ENCODE data around the gene CPT1C. TPM values are rescaled to one million over a fixed set of nuclear protein-coding genes. Genes with fewer than 3 reads are reported as not detected.

CPT1C gene
- total and polyA plus RNA-seq, 2 donors (not counting 3 experiments of a cell fraction or from before 2014, with no cell fraction given) = 45.7 to 80.8 TPM

DNA sequence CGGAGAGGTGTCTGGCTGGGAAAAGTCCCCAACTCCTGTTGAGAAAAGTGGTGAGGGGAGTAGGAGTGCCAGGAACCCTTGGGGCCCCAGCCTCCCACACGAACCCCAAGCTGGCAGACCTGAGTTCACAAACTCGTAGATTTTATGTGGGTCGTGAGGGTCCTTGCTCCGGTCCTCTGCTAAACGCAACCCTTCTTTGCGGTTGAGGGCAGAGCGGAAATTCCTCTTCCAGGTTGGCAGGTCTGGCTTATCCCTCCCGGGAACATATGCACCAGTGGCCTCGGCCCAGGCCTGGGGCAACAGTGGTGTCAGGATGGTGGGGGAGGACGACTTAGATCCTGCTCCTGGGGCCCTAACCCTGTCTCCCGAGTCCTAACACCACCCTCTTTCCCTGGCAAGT lies 27.7 kb upstream of the CPT1C start:
- no peak overlapping the region for H2AFZ ChIP-seq (ENCODE audit: low read depth, low read length)
- POLR2A ChIA-PET = no interaction called here
- peaks cover 7 to 40% of the 10 kb centered on the region in 2 experiments for H3K36me3 ChIP-seq (ENCODE audit: control insufficient read depth in 2 of 2, extremely low read depth in 1 of 2, insufficient read depth in 2 of 2, low read length in 2 of 2)
- no peak overlapping the region for H3K4me3 ChIP-seq (replicated peaks in 1 of 3; ENCODE audit: insufficient read depth in 1 of 3, low read depth in 1 of 3, low read length in 3 of 3)
- DNase-seq (ENCODE audit: low read depth, low spot score) = no peak
- no peaks in the 10 kb centered on the region for H4K20me1 ChIP-seq (replicated peaks; ENCODE audit: control insufficient read depth, extremely low read depth, insufficient read depth, low read length)
- no peak overlapping the region for H3K27ac ChIP-seq (ENCODE audit: insufficient read depth, low read depth, low read length)
- no peak for FAIRE-seq
- no peaks in the 10 kb centered on the region for H3K9me3 ChIP-seq (replicated peaks; ENCODE audit: control insufficient read depth, insufficient read depth, low read length)
- TF ChIP-seq FOS (IDR thresholded peaks at IDR 0.05; ENCODE audit: borderline replicate concordance, insufficient read depth, low read length) (no peak), GATA2 (IDR thresholded peaks at IDR 0.05; ENCODE audit: insufficient read depth, insufficient read length, low read depth, low read length) (no peak), EZH2 (IDR thresholded peaks at IDR 0.05; ENCODE audit: borderline replicate concordance, low read depth, low read length, severe bottlenecking) (no peak), JUN (IDR thresholded peaks at IDR 0.05; ENCODE audit: borderline replicate concordance, insufficient read depth, insufficient read length, low read depth) (no peak), MYC (IDR thresholded peaks at IDR 0.05; ENCODE audit: low read depth, low read length) (no peak), POLR2AphosphoS5 (IDR thresholded peaks at IDR 0.05; ENCODE audit: insufficient read depth, low read depth, low read length) (no peak), POLR2A (IDR thresholded peaks at IDR 0.05; ENCODE audit: low read depth, low read length) (no peak)
- TF ChIP-seq, protein P1, sequence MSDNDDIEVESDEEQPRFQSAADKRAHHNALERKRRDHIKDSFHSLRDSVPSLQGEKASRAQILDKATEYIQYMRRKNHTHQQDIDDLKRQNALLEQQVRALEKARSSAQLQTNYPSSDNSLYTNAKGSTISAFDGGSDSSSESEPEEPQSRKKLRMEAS (IDR thresholded peaks at IDR 0.05; ENCODE audit: insufficient read depth, insufficient read length) = no peak
- TF ChIP-seq, protein P2, sequence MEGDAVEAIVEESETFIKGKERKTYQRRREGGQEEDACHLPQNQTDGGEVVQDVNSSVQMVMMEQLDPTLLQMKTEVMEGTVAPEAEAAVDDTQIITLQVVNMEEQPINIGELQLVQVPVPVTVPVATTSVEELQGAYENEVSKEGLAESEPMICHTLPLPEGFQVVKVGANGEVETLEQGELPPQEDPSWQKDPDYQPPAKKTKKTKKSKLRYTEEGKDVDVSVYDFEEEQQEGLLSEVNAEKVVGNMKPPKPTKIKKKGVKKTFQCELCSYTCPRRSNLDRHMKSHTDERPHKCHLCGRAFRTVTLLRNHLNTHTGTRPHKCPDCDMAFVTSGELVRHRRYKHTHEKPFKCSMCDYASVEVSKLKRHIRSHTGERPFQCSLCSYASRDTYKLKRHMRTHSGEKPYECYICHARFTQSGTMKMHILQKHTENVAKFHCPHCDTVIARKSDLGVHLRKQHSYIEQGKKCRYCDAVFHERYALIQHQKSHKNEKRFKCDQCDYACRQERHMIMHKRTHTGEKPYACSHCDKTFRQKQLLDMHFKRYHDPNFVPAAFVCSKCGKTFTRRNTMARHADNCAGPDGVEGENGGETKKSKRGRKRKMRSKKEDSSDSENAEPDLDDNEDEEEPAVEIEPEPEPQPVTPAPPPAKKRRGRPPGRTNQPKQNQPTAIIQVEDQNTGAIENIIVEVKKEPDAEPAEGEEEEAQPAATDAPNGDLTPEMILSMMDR (IDR thresholded peaks at IDR 0.05; ENCODE audit: extremely low read depth in 1 of 2, insufficient read depth in 1 of 2, low read depth in 1 of 2, low read length in 2 of 2) = no peak
- no peaks in the 10 kb centered on the region for H3K27me3 ChIP-seq (ENCODE audit: control insufficient read depth in 2 of 2, insufficient read depth in 2 of 2, low read length in 2 of 2)
- intact Hi-C loops (cut with micrococcal nuclease) = no loop called here
- H3K4me1 ChIP-seq (ENCODE audit: control insufficient read depth, extremely low read depth, insufficient read depth, low read length) = peaks cover 8% of the 10 kb centered on the region
- CTCF ChIA-PET = no interaction called here
- no peaks in the 10 kb centered on the region for H3K9me1 ChIP-seq (replicated peaks; ENCODE audit: control insufficient read depth, extremely low read depth, insufficient read depth, low read length)
- dilution Hi-C loops (cut with MboI; ENCODE audit: extremely low pct_ligation_motif_present, low sequenced_read_pairs) = no loop called here
- no peak overlapping the region for H3K4me2 ChIP-seq (ENCODE audit: insufficient read depth, low read length)
- BruUV-seq (replicated peaks) = no TSS peak
- H3K79me2 ChIP-seq (ENCODE audit: control insufficient read depth, insufficient read depth, low read length) = peaks cover 17% of the 10 kb centered on the region
- no peak overlapping the region for H3K9ac ChIP-seq (replicated peaks; ENCODE audit: extremely low read depth, insufficient read depth, low read length)
